SH-SY5Y (cell line): ENCODE data around the gene MRPL48.

Experiments
- GATA2 ChIP-seq: IDR thresholded peaks from 2 replicates; pipeline ENCODE4 v1.6.1; 2011; ENCODE audit warnings: mild to moderate bottlenecking, low read depth, low read length
- GATA3 ChIP-seq: IDR thresholded peaks from 2 replicates; pipeline ENCODE4 v1.6.1; 2011; ENCODE audit warnings: low read depth, mild to moderate bottlenecking, low read length, moderate library complexity

GRCh38 chr11:73866095-73866579, 78.5 kb downstream of the MRPL48 start:
- TF ChIP-seq GATA2 (no peak), GATA3 (no peak)
